Measurements from ENCODE around the gene HCK.
"Not testable (repeated sequence)": the region's sequence is repeated elsewhere in the genome, so short reads cannot be mapped to it uniquely, and the experiment has no call there.

The HCK gene

DNA sequence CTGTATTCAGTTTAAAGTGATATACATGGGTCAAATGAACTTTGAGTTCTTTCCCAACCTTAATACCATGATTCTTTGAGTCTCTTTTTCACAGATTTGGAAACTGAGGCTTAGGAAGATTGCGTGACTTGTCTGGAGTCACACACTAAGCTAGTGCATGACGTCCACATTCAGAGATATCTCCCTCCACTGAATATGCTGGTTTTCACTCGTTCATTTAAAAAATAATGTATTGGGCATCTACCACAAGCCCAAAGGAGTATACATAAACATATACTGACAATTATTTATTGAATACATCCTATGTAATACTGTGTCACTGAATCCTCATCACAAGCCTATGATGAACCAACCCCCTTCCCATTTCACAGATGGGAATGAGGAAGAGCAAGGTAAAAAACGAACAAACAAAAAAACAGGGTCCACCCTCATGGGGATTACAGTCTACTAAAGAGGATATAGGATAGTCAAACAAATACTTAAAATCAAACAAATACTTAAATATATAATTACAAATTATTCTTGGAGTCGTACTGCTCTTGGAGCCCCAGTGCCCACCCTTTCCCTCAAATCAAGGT, 56.9 kb downstream of the HCK start:
- DNase-seq (ENCODE audit: low read depth) = no peak

DNA sequence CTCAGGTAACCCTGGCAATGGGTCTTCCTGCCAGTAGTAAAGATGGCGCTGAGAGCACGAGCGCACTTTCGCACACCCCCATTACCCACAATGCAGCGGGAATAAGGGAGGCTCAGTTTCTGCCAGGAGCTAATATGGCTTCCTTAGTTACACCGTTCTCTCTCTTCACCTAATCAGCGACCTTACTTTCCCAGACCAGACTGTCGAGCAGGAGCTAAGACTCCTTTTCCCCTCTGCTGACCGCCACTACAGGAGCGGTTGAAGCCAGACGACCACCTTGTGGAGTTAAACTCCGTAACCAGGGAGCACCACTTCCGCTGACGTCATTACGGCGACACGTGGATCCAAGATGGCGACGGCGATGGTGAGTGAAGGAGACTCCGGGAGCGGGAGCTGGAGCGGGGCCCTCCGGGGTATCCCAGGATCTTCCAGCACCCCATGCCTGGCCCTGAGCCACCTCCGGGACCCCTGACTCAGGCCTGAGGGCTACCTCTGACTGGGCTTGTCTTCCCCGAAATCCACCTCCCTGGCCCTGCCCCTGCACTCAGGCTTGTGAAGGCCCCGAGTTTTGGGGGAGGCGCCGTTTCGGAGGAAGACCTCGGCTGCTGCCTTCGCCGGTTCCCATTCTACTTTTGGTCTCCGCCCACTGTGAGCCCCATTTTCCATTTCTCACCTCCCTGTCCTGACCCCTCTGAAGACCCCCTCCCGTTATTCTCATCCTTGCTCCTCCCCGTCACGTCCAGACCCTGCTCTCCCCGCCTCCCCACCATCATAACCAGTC, 57.5 kb downstream of the HCK start, which contains the start of gene TM9SF4:
TM9SF4 (plus strand) TSS at position 323 of the 781 bp plus-strand sequence; CDS start at position 350, 27 bp downstream.
- peak; percentile 82 for DNase-seq (ENCODE audit: low read depth)

DNA sequence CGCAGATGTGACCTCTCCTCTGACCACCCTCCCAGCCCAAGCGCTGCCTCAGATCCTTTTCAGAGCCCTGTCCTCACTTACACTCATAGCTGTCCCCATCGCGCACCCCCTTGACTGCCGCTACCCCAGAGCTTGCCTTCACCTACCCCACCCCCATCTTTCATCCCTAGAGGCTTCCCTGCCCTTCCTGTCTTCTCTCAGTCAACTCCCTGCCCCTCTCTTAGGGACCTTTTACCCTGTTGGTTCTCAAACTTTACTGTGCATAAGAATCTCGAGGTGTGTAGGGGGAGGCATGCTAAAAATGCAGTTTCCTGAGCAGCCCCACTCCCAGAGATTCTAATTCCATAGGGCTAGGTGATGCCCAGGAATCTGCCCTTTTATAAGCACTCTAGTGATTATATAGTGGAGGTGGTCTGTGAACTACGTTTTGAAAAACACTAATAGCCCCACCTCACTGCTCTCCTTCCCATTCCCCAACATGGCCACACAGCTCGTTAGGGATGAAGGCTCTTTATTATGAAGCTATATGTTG, 58.2 kb downstream of the HCK start:
- DNase-seq (ENCODE audit: low read depth) = no peak

DNA sequence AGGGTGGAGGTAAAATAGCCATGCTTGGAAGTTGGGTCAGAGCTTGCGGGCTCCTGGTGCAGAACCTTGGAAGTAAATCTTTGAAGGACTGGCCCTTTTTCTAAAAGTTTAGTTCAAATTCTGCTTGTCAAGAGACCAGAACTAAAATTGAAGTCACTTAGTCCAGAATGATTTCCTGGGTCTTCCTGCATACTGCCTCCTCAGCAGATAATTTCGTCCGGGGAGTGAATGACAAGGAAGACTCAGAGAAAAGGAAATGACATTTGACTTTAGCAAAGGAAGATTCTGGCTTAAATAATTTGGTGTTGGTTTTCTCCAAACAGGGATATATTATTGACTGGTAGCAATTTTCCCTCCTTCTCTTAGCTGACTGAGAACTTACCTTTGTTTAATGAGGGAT, 58.7 kb downstream of the HCK start:
- DNase-seq (ENCODE audit: low read depth) = no peak

DNA sequence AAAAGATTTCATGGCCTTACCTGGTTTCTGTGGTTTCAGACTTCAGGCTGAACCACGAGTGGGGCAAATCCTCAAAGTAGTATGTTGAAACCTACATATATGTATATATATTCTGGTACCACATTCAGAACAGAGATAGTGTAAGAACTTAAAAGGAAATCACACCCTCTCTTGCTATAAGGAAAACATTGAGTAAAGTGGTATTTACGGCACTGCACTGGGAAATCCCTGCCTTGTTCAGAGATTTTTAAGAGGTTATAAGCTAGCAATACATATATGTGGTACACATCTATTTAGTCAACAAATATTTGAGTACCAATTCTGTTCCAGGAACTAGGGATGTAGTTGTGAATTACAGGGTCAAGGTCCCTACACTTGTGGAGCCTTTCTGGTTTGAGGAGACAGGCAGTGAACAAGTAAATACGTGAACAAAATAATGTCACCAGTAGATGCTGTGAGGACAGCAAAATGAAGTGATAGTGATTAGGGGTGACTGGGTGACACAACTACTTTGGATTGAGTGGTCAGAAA, 59.2 kb downstream of the HCK start:
- no peak for DNase-seq (ENCODE audit: low read depth)

GRCh38 chr20:32111753-32112152, 59.7 kb downstream of the HCK start:
- DNase-seq (ENCODE audit: low read depth) = no peak

DNA sequence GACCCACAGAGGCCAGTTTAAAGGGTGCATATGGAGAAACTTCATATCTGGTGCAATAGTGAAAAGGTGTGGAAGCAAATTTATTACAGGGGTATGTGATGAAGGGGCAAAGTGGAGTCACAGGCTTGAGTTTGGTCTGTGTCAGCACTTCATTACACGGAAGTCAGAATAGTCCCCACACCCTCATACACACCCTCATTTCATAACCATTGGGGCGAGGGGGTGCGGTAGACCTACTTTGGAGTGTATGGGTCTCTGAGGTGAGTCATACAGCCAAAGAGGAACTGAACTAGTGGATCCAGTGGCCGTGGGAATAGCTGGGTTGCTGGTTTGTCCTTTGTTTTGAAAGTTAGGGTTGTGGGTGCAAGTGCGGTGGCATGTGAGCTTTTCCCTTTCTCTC, 60.8 kb downstream of the HCK start:
- DNase-seq (ENCODE audit: low read depth) = no peak

DNA sequence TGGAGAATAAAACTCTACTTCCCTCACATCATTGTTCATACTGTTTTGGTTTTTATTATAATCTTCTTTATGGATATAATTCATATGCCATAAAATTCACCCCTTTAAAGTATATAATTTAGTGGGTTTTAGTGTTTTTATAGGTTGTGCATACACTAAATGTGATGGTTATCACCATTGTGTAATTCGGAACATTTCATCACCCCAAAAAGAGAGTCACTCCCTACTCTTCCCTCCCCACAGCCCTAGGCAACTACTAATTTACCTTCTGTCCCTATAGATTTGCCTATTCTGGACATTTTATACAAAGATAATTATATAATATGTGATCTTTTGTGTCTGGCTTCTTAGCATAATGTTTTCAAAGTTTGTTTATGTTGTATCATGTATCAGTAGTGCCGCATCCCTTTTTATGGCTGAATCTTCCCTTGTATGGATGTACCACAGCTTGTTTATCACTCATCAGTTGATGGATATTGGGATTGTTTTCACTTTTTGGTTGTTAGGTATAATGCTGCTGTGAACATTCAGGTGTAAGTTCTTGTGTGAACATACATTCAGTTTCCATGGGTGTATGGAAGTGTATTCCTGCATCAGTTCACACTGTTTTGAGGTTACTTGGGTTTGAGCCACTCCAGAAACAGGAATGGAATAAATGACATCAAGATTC, 61.7 kb downstream of the HCK start:
- DNase-seq (ENCODE audit: low read depth) = no peak

GRCh38 chr20:32114305-32114960, 62.4 kb downstream of the HCK start:
- DNase-seq (ENCODE audit: low read depth) = no peak

DNA sequence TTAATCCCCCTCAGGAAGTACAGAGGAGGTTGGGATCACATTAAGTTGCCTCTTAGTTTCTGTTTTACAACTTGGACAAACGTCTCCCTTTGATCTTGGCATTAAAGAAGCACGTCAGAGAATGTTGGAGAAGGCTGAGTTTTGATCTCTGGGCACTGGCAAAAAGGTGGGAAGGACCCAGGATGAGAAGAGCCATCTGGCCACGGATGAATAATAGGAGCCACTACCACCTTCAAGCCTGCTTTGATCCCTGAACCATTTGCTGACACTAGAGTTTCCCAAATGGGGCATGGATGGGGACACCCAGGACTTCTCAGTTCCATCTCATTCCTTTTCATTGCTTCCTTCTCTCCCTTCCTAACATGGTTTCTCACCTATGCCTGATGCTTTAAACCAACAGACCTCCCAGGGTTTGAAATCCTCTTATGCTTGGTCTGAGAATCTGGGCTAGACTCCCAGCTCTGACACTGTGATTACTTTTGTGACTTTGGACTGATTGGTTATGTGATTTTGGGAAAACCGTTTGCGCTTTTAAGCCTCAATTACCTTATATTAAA, 63.2 kb downstream of the HCK start:
- DNase-seq (ENCODE audit: low read depth) = no peak

DNA sequence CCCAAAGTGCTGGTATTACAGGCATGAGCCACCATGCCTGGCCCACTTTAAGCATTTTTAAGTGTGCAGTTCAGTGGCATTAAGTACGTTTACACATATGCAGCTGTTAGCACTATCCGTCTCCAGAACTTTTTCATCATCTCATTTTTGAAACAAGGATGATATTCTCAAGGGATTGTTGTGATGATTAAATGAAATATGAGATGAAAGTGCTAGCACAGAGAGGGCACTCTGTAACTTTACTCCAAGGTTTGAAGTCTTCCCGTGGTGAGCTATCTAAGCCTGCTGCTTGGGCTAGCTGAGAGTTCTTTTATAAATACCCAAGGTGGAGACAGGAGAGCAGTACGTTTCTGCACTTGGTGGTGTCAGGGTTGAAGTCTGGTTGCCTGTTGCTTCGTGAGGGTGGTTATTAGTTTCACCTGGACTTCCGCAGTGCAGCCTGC, 64.1 kb downstream of the HCK start:
- no peak for DNase-seq (ENCODE audit: low read depth)

DNA sequence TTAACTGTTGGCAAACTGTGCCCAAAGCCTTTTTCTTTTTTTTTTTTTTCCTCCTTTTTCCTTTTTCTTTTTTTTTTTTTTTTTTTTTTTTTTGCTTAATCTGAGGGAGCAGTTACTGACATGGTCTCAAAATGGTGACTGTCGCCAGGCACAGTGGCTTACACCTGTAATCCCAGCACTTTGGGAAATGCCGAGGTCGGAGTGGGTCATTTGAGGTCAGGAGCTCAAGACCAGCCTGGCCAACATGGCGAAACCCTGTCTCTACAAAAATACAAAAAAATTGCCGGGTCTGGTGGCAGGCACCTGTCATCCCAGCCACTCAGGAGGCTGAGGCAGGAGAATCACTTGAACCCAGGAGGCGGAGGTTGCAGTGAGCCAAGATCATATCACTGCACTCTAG, 64.8 kb downstream of the HCK start:
- not testable (repeated sequence) for DNase-seq (ENCODE audit: low read depth)

DNA sequence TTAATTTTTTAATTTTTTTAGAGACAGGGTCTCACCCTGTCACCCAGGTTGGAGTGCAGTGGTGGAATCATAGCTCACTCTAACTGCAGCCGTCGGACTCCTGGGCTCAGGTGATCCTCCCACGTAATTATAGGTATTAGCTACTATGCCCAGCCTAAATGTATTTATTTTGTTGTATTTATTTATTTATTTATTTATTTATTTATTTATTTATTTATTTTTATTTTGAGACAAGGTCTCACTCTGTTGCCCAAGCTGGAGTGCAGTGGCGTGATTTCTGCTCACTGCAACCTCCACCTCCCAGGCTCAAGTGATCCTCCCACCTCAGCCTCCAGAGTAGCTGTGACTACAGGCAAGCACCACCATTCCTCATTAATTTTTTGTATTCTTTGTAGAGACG, 66.4 kb downstream of the HCK start:
- not testable (repeated sequence) for DNase-seq (ENCODE audit: low read depth)

- DNase-seq (ENCODE audit: low read depth) = no peak
These were observed 67.7 kb downstream of the HCK start for GRCh38 chr20:32119734-32120133.

DNA sequence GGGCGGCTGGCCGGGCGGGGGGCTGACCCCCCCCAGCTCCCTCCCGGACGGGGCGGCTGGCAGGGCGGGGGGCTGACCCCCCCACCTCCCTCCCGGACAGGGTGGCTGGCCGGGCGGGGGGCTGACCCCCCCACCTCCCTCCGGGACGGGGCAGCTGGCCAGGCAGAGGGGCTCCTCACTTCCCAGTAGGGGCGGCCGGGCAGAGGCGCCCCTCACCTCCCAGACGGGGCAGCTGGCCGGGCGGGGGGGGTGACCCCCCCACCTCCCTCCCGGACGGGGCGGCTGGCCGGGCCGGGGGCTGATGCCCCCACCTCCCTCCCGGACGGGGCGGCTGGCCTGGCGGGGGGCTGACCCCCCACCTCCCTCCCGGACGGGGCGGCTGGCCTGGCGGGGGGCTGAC, 69.9 kb downstream of the HCK start:
- DNase-seq (ENCODE audit: low read depth) = not testable (repeated sequence)

GRCh38 chr20:32123088-32123487, 71.0 kb downstream of the HCK start:
- no peak for DNase-seq (ENCODE audit: low read depth)

DNA sequence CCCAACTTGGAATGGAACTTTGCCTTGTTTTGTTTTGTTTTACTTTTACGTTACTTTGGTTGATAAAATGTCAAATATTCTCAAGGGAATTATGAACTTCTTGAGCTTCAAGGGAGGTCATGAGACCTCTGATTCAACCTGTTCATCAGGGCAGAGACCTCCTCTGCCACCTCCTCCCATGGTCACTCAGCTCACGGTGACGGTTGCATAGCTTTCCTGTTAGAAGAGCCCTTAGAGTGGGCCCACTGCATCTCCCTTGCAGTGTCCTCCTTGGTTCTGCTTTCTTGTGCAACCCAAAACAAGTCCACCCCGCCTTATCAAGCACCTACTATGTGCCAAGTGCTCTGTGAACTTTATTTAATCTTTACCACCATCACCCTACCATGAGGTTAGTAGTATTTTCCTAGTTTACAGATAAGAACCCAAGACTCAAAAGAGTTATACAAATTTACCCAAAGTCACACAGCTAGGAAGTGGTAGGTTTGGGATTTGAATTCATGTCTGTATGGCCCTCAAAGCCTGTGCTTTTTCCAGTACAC, 72.9 kb downstream of the HCK start:
- no peak for DNase-seq (ENCODE audit: low read depth)

DNA sequence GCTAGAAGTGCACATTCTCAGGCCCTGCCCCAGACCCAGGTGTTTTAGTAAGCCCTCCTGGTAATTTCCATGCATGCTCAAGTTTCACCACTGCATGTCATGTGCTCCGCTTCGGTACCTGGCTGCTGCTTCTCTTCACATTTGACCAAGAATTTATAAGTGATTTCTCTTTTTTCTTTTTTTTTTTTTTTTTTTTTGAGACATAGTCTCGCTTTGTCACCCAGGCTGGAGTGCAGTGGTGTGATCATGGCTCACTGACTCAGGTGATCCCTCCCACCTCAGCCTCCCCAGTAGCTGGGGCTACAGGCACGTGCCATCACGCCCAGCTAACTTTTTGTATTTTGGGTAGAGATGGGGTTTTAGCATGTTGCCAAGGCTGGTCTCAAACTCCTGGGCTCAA, 73.5 kb downstream of the HCK start:
- no peak for DNase-seq (ENCODE audit: low read depth)

DNA sequence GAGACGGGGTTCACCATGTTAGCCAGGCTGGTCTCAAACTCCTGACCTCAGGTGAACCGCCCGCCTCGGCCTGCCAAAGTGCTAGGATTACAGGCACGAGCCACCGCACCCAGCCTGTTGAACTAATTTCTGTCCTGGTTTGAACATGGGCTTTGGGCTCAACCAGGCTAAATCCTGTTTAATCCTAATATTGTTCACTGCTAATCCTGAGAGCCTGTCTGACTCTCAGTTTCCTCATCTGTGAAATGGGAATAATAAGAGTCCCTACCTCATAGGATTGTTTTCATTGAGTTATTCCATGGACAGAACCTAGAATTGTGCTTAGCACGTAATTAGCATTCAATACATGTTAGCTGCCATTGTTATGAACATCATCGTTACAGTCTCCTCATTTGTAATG, 74.9 kb downstream of the HCK start:
- DNase-seq (ENCODE audit: low read depth) = no peak

- DNase-seq (ENCODE audit: low read depth) = no peak
These were observed 75.3 kb downstream of the HCK start for GRCh38 chr20:32127347-32127746.

DNA sequence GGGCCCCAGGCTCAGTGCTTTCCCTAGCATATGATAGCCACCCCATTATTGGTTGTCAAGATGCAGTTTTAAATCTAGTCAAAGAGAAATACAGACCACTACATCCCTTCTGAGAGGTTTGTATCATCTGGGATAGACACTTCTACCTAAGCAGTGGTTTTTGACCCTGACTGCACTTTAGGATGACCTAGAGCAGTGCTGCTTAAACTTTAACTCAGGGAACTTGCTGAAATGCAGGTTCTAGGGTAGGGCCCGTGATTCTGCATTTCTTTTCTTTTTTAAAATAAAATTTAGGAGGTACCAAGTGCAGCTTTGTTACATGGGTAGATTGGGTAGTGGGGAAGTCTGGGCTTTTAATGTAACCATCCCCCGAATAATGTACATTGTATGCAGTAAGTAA, 76.1 kb downstream of the HCK start:
- no peak for DNase-seq (ENCODE audit: low read depth)

GRCh38 chr20:32129863-32130262, 77.8 kb downstream of the HCK start:
- no peak for DNase-seq (ENCODE audit: low read depth)

Measured in fibroblast of the conjunctiva (primary cell).